HG03066 (cell line): ENCODE data around the gene MYO1D.
"Not testable (repeated sequence)": the region's sequence is repeated elsewhere in the genome, so short reads cannot be mapped to it uniquely, and the experiment has no call there.

Experiments
- ATAC-seq: cut with Tn5 transposase; IDR thresholded peaks from one replicate; pipeline ENCODE4 v1.9.1; 2021; ENCODE audit warnings: low read depth; ENCODE audit not compliant: unreplicated experiment

Gene MYO1D

DNA sequence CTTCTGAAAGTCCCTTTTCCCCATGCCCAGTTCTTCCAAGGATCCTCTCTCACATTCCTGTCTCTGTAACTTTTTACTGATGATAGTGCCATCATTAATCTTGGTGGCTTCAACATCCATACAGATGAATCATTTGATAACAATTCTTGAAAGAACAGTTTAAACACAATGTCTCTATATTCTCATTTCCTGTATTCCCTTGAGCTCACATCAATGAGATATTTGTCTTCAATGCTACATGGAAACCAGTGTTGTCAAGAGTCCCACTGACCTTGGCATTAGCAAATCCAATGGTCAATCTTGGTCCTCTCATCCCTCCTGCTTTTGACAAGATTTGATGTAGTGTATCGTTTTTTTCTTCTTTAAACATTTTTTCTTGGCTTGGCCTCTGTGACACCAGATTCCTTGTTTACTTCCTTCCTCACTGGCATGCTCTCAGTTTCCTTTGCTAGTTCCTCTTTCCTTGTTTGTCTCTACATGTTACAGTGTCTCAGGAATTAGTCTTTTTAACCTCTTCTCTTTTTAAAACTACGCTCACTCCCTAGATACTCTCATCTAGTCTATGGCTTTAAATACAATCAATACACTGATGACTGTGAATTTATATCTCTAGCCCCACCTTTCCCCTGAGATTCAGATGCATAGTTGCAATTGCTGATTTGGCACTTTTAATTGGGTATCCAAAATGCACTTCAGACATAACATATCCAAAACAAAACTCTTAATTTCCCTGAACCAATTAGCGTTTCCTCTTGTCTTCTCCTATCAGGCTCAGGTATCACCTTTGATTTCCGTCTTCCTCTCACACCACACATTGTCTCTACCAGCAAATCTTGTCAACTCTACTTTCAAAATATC, 134.0 kb downstream of the MYO1D start:
- no peak for ATAC-seq

- ATAC-seq = no peak
Measured at GRCh38 chr17:32741381-32741780, 135.5 kb downstream of the MYO1D start.

GRCh38 chr17:32739722-32740121, 137.2 kb downstream of the MYO1D start:
- ATAC-seq = no peak

DNA sequence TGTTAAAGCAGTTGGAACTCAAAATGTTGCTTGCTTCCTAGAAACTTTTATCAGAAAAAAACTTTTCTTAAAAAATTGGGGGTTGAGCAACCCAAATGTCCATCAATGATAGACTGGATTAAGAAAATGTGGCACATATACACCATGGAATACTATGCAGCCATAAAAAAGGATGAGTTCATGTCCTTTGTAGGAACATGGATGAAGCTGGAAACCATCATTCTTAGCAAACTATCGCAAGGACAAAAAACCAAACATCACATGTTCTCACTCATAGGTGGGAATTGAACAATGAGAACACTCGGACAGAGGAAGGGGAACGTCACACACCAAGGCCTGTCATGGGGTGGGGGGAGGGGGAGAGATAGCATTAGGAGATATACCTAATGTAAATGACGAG, 137.8 kb downstream of the MYO1D start:
- not testable (repeated sequence) for ATAC-seq

DNA sequence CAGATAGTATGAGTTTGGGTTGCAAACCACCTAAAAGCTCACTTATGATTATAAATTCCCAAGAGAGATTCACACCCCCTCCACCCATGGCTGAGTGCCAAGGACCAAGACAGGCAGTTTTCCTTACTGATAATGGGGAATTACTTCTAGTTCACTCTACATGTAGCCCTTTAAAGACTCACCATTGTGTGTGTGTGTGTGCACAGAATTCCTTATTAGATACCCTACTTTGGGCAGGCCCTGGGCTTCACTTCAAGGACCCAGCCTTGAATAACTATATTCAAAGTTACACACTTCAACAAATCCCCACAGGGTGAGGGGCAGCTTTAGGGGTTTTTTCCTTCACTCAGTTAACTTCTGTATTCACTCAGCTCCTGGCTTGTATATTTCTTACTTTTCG, 143.5 kb downstream of the MYO1D start:
- ATAC-seq = no peak

GRCh38 chr17:32732900-32733299, 144.0 kb downstream of the MYO1D start:
- ATAC-seq = no peak

- no peak for ATAC-seq
Measured at GRCh38 chr17:32732296-32732642, 144.7 kb downstream of the MYO1D start.

- no peak for ATAC-seq
Measured at GRCh38 chr17:32731556-32732295, 145.2 kb downstream of the MYO1D start.

GRCh38 chr17:32727681-32728080, 149.2 kb downstream of the MYO1D start:
- no peak for ATAC-seq

- no peak for ATAC-seq
Measured at GRCh38 chr17:32725697-32726096, 151.2 kb downstream of the MYO1D start.

DNA sequence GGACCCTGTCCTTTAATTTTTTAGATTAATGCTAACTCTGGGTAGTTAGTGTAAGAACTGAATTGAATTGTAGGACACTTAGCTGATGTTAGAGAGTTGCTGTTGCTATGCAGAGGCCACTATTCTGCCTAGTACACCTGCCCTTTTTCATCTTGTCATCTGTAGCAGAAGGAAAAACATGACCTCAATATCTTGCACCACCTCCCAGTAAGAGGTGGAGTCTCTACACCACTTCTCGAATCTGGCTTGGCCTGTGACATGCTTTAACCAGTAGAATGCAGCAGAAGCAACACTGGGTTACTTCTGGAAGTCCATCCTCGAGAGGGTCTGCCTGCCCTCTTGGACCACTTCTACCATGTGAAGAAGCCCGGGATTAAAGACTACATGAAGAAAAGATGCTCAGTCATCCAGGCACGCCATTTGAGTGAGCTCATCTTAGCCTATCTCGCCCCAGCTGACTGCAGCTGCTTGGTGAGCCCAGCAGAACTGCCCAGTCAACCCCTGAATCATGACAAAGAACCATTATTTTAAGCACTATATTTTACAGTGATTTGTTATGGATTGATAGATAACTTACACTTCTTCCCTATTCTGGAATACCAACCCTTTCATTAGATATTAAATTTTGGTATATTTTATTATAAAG, 153.5 kb downstream of the MYO1D start:
- ATAC-seq = no peak

DNA sequence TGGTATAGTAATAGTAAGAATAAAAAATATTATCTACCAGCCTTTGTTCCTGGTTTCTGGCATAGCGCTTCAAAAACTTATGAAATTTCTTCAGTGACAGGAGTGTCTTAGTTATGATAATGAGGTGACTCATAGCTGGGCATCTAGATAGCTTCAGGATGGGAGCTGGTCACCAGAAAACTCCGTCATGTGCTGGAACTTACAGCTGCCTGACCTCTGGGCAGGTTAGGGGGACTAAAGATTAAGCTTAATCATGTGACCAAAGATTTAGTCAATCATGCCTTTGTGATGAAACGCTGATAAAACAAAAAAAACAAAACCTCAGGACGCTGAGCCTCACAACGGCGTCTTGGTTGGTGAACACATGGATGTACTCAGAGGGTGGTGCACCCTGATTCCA, 154.2 kb downstream of the MYO1D start:
- no peak for ATAC-seq

DNA sequence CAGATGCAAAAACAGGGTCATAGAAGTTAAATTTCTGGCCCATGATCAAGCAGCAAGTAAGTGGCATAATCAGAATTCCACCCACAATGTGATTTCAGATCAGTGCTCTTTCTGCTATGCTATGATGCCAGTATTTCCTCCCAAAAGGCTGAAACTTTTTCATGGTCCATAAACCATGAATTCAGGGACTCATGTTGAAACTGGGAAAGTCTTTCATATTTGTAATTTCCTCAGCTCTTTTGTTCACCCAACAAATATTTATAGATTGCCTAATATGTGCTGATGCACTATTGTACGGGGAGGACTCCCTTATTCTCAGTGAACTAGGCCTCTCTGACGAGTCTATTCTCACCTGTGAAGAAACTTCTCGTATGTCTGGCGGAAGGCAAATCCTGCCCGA, 156.3 kb downstream of the MYO1D start:
- ATAC-seq = no peak

- no peak for ATAC-seq
Measured at GRCh38 chr17:32719689-32720088, 157.2 kb downstream of the MYO1D start.

DNA sequence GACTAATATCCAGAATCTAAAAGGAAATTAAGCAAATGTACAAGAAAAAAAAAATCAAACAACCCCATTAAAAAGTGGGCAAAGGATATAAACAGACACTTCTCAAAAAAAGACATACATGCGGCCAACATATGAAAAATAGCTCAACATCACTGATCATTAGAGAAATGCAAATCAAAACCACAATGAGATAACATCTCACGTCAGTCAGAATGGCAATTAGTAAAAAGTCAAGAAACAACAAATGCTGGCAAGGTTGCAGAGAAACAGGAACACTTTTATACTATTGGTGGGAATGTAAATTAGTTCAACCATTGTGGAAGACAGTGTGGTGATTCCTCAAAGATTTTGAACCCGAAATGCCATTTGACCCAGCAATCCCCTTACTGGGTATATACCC, 162.0 kb downstream of the MYO1D start:
- not testable (repeated sequence) for ATAC-seq

DNA sequence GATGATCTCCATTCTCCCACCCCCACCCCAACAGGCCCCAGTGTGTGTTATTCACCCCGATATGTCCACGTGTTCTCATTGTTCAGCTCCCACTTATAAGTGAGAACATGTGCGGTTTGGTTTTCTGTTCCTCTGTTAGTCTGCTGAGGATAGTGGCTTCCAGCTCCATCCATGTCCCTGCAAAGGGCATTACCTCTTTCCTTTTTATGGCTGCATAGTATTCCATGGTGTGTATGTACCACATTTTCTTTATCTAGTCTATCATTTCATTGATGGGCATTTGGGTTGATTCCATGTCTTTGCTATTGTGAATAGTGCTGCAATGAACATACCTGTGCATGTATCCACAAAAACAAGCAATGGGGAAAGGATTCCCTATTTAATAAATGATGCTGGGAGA, 162.7 kb downstream of the MYO1D start:
- ATAC-seq = not testable (repeated sequence)

DNA sequence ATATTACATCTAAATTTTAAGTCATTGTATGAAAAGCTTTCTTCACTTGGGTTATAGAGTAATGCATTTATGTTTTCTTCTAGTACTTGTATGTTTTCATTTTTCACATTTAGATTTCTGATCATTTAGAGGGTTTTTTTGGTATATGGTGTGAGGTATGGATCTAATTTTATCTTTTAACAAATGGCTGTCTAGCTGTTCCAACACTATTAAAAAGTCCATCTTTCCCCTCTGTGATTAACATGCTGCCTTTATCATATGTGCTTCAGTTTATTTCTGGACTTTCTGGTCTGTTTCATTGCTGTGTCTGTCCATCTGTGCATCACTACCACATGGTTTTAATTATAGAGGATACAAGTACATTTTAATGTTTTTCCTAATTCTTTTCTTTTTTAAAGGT, 163.8 kb downstream of the MYO1D start:
- no peak for ATAC-seq

GRCh38 chr17:32709562-32709961, 167.4 kb downstream of the MYO1D start:
- ATAC-seq = no peak

DNA sequence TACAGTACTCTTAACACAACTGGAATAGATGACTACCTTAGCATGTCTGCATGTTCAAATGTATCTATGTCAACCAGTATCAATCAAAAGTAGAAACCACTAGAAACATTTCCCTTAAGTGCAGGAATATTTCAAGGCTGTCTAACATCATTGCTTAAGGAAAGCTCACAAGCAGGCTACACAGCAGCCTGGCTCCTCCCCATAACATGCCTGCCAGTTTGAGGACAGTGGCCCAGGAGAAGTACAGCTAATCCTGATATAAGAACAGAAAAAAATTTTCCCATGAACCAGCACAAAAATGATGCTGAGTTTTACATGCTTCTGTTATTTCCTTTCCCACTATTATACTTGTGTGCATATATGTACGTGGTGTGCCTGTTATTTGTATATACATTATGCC, 175.1 kb downstream of the MYO1D start:
- no peak for ATAC-seq

DNA sequence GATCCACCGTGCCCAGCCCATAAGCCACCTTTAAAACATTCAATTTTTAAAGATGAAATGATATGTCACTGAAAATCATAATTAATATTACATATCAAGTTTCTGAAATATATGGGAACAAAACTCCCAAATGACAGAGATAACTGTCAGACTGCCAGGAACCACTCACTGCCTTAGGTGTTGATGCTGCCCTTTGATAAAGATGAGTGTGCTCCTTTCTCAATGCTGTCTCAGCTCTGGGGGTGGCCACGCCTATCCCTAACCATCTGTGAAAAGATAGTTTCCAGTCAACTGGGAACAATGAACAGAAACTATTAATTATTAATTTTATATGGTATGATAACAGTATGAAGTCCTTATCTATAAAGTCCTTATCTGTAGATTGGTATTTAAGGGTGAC, 177.7 kb downstream of the MYO1D start:
- no peak for ATAC-seq
